Breast epithelium (tissue), 4 donors: Measurements from ENCODE around the gene CROCC2. TPM values are rescaled to one million over a fixed set of nuclear protein-coding genes. Genes with fewer than 3 reads are reported as not detected.

Source experiments
- DNase-seq, 2 donors: peaks; one replicate each; pipeline ENCODE4 v3.0.0-alpha.2; 2019; ENCODE audit warnings: low spot score in 2 of 2
- H3K27ac ChIP-seq, 2 donors: fragments of 200-600 bp; sonication (generic) in 1 of 2; one replicate each; pipeline ENCODE4 v1.5.1; 2016 to 2019; ENCODE audit warnings: mild to moderate bottlenecking in 1 of 2
- H3K27me3 ChIP-seq, 2 donors: fragments of 200-600 bp; sonication (generic) in 1 of 2; one replicate each; pipeline versions ENCODE4 v1.5.1 to v1.6.0; 2017 to 2019; ENCODE audit warnings: control low read depth in 1 of 2, mild to moderate bottlenecking in 1 of 2
- H3K36me3 ChIP-seq: fragments of 200-600 bp; one replicate; pipeline ENCODE4 v1.5.1; 2019
- H3K4me1 ChIP-seq, 2 donors: fragments of 200-600 bp; sonication (generic); one replicate each; pipeline ENCODE4 v1.5.1; 2016 to 2019; ENCODE audit warnings: control low read depth in 1 of 2
- H3K4me3 ChIP-seq, 3 donors: fragments of 200-600 bp; sonication (generic); 1 replicate in 2 of 3; 2 replicates in 1 of 3; pipeline ENCODE4 v1.5.1; 2016 to 2019; ENCODE audit warnings: mild to moderate bottlenecking in 3 of 3, moderate library complexity in 2 of 3
- H3K9me3 ChIP-seq, 2 donors: fragments of 200-600 bp; sonication (generic) in 1 of 2; one replicate each; pipeline ENCODE4 v1.5.1; 2016 to 2019; ENCODE audit warnings: control low read depth in 1 of 2
- CTCF ChIP-seq, 3 donors: fragments of 450-650 bp; IDR thresholded peaks; one replicate each; pipeline ENCODE4 v1.5.1; 2016 to 2017; ENCODE audit warnings: antibody characterized with exemption in 3 of 3, mild to moderate bottlenecking in 3 of 3, moderate library complexity in 3 of 3
- POLR2A ChIP-seq: fragments of 450-650 bp; IDR thresholded peaks from one replicate; pipeline ENCODE4 v1.6.1; 2016; ENCODE audit warnings: antibody characterized with exemption, mild to moderate bottlenecking, moderate library complexity
- POLR2AphosphoS5 ChIP-seq, 3 donors: sonication (generic); formaldehyde crosslinking; IDR thresholded peaks; one replicate each; pipeline ENCODE4 v1.6.1; 2017; ENCODE audit warnings: antibody characterized with exemption in 3 of 3
- intact Hi-C: fragments of 100-400 bp; cut with DNase I; formaldehyde crosslinking; loops from one replicate; pipeline ENCODE4 v1.15.1; 2023; ENCODE audit warnings: low total_unique reads
- total RNA-seq, 3 donors: library from RNA; depleted of rRNA; stranded (reverse); fragments of >200 nt; gene quantifications; one replicate each; pipeline ENCODE4 v1.1.0, GENCODE V29; 2016

CROCC2 gene
- total RNA-seq, 3 donors from 2014 or later = 0.33 TPM; not detected in 2

- H3K4me3 ChIP-seq = no peak overlapping the region
- intact Hi-C loops = no loop called here
- H3K9me3 ChIP-seq = peaks cover 11 to 25% of the 10 kb centered on the region in 2 donors
- TF ChIP-seq CTCF (IDR thresholded peaks at IDR 0.05) (no peak), POLR2A (no peak), POLR2AphosphoS5 (IDR thresholded peaks at IDR 0.05) (no peak)
- H3K36me3 ChIP-seq = no peaks in the 10 kb centered on the region
- peak in 1 of 2 donors; percentile 17 for DNase-seq
- H3K27me3 ChIP-seq = no peaks in the 10 kb centered on the region
- peak overlapping the region; percentile 10 to 89 for H3K27ac ChIP-seq
- peaks cover 9 to 17% of the 10 kb centered on the region in 2 donors for H3K4me1 ChIP-seq
These were observed 102.0 kb downstream of the CROCC2 start for GRCh38 chr2:241007880-241008710.

- Histone ChIP-seq H3K36me3 (no peaks in the 10 kb centered on the region), H3K27ac (peak overlapping the region; percentile 10 to 89)
- peak in 1 of 2 donors; percentile 17 for DNase-seq
These were observed 102.6 kb downstream of the CROCC2 start for GRCh38 chr2:241008711-241009121.

GRCh38 chr2:241009191-241009590, 103.1 kb downstream of the CROCC2 start:
- H3K4me3 ChIP-seq = peak overlapping the region in 1 of 3 donors; percentile 62
- peak in 1 of 2 donors; percentile 19 for DNase-seq

More at GRCh38 chr2:241008711-241009121, 102.6 kb downstream of the CROCC2 start:
- intact Hi-C loops = no loop called here
- peak overlapping the region in 1 of 3 donors; percentile 62 for H3K4me3 ChIP-seq
- TF ChIP-seq POLR2A = no peak
- TF ChIP-seq CTCF (IDR thresholded peaks at IDR 0.05) = no peak
- TF ChIP-seq POLR2AphosphoS5 (IDR thresholded peaks at IDR 0.05) = no peak
- peaks cover 5 to 19% of the 10 kb centered on the region in 2 donors for H3K9me3 ChIP-seq
- H3K27me3 ChIP-seq = no peaks in the 10 kb centered on the region
- peaks cover 9 to 17% of the 10 kb centered on the region in 2 donors for H3K4me1 ChIP-seq

GRCh38 chr2:241009601-241010530, 103.7 kb downstream of the CROCC2 start:
- H3K27ac ChIP-seq = peak overlapping the region; percentile 73 to 89
- H3K4me1 ChIP-seq = peaks cover 9 to 17% of the 10 kb centered on the region in 2 donors
- DNase-seq = peak in 1 of 2 donors; percentile 74
- H3K4me3 ChIP-seq = peak overlapping the region; percentile 29 to 62 (median 41)
- intact Hi-C loops = no loop called here
- no peaks in the 10 kb centered on the region for H3K36me3 ChIP-seq
- peaks cover 0 to 8% of the 10 kb centered on the region in 2 donors for H3K9me3 ChIP-seq
- TF ChIP-seq POLR2AphosphoS5 (IDR thresholded peaks at IDR 0.05) = no peak
- TF ChIP-seq CTCF (IDR thresholded peaks at IDR 0.05) = no peak
- TF ChIP-seq POLR2A = no peak
- no peaks in the 10 kb centered on the region for H3K27me3 ChIP-seq

More at GRCh38 chr2:241009191-241009590, 103.1 kb downstream of the CROCC2 start:
- H3K27ac ChIP-seq = peak overlapping the region; percentile 73 to 89
- H3K4me1 ChIP-seq = peaks cover 9 to 17% of the 10 kb centered on the region in 2 donors
- H3K27me3 ChIP-seq = no peaks in the 10 kb centered on the region
- peaks cover 0 to 15% of the 10 kb centered on the region in 2 donors for H3K9me3 ChIP-seq
- intact Hi-C loops = no loop called here
- H3K36me3 ChIP-seq = no peaks in the 10 kb centered on the region
- no peak for TF ChIP-seq CTCF (IDR thresholded peaks at IDR 0.05)
- TF ChIP-seq POLR2A = no peak
- TF ChIP-seq POLR2AphosphoS5 (IDR thresholded peaks at IDR 0.05) = no peak
